Hematopoietic multipotent progenitor cell treated with erythropoietin and hydrocortisone succinate and interleukin-3 and kit ligand, for 8 days (in vitro differentiated cells): ENCODE measurements around the gene TXNRD1.
"Not testable (repeated sequence)": the region's sequence is repeated elsewhere in the genome, so short reads cannot be mapped to it uniquely, and the experiment has no call there.

Experiments
- DNase-seq: peaks from one replicate; pipeline ENCODE4 v3.0.0-alpha.2; 2015

Gene TXNRD1

DNA sequence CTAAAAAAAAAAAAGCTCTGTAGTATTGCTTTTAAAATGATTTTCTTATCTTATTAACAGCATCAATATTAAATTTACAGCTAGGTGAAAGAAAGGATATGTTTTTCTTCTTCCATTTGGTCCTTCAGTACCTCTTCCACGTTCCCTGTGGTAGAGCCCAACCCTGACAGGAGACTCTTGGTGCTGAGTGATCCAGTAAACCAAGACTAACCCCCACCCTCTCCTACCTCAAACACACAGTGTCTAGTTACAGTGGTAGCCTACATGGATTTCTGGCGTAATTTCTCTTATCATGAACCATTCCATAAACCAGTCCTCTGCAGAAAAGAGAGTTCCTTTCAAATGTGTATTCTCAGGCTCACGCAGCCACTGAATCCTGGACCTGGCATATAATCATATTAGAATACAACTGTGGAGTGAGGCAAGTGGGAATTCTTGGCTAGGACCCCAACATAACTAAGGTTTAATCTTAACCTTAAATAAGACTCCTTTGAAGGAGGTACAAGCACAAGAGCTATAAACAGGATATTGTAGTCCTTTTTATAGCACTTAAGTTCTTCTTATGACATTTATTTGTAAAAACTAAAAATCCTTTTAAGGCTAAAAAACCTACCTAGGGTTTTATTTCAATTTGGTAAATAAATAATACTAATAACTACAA lies 27.1 kb downstream of the TXNRD1 start:
- no peak for DNase-seq

GRCh38 chr12:104243551-104243950 lies 28.0 kb downstream of the TXNRD1 start:
- no peak for DNase-seq

DNA sequence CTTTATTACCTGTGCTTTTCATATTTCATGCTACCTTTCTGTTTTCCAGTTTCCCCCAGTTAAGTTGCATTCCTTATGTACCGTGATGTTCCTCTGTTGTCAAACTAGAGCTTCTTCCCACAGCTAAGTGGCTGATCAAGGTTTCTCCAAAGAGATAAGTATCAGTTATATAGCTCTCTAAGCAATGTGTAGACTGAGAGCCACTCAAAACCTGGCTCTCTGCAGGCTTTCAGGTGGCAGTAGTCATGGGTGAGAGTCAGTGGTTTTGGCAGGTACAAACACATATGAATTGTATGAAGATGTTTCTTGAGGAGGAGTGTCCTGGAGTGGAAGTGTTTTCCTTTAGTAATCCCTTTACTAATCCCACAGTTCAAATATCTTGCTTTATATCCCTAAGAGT lies 28.4 kb downstream of the TXNRD1 start:
- no peak for DNase-seq

DNA sequence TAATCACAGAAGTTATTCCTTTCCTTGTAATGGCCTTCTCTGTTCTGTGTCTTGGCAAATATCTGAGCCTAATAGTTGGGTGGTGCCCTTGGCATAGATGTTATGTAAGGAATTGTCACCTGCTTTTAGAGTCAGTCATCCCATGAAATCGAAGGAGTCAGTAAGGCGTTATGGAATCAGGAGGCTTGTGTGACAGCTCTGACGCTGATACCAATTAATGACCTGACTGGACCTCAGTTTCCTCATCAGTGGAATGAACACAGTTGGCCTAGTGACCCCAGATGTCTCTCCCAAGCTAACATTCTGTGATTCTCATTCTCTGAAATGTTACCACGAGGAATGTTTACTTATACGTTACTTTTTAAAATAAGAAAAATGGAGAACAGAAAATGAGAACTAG lies 32.1 kb downstream of the TXNRD1 start:
- no peak for DNase-seq

DNA sequence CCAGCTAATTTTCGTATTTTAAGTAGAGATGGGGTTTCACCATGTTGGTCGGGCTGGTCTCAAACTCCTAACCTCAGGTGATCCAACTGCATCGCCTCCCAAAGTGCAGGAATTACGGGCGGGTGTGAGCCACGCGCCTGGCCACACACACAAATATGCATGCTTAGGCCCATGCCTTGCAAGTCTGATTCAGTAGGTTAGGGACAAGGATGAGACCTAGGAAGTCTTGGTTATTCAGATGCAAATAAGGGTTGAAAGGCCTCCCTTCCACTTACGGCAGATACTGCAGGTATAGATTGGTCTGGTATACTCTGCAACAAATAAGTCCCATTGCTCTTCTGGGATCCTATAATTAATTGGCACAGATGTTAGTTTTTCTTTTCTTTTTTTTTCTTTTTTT lies 32.9 kb downstream of the TXNRD1 start:
- DNase-seq, result no peak

DNA sequence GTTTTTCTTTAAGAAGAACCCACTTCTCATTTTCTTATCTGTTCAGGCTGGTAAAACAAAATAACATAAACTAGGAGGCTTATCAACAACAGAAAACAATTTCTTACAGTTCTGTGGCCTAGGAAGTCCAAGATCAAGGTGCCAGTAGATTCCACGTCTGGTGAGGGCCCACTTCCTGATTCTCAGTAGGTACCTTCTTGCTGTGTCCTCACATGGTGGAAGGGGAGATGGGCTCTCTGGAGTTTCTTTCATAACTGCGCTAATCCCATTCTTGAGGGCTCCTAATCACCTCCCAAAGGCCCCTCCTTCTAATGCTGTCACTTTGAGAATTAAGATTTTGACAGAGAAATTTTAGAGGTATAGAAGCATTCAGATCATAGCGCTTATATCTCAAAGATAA lies 33.4 kb downstream of the TXNRD1 start:
- DNase-seq, result no peak

DNA sequence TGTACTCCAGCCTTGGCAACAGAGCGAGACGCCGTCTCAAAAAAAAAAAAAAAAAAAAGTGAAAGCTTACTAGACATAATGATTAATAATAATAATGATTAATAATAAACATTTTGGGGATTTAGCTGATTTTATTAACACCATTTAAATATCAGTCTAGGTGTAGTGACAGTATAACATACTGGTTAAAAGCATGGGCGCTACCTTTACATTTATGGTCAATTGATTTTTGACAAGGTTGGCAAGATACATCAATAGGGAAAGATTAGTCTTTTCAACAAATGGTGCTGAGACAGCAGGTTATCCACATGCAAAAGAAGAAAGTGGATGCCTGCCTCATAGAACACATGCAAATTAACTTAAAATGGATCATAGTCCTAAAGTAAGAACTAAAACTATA lies 34.3 kb downstream of the TXNRD1 start:
- no peak for DNase-seq

DNA sequence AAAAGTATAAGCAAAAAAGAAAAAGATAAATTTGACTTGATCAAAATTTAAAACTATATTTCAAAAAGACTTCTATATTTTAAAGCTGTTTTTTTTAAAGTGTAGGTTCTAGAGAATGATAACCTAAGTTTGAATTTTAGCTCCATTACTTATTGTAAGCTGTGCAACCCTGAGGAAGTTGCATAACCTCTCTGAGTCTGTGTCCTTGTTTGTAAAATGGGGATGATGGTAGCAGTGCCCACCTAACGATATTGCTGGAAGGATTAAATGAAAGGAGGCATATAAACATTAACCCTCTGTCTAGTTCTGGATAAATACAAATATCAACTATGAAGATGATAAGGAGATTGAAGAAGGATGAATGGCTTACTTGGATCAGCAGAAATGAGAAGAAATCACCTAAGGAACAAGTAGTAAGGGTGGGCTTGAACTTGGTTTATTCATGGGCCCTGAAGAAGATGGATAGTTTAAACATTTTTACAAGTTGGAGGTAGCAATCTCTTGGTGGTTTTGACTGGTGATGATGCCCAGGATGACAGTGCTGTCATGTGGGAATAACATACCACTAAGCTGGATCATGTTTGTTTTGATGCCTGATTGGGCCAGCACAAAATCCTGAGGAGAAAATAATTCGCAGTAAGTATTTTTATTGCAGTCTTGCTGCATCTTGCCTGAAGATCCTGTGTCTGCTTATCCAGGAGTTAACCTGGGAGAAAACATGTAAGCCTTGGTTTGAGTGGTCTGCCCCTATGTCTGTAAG lies 35.0 kb downstream of the TXNRD1 start:
- DNase-seq, result no peak

DNA sequence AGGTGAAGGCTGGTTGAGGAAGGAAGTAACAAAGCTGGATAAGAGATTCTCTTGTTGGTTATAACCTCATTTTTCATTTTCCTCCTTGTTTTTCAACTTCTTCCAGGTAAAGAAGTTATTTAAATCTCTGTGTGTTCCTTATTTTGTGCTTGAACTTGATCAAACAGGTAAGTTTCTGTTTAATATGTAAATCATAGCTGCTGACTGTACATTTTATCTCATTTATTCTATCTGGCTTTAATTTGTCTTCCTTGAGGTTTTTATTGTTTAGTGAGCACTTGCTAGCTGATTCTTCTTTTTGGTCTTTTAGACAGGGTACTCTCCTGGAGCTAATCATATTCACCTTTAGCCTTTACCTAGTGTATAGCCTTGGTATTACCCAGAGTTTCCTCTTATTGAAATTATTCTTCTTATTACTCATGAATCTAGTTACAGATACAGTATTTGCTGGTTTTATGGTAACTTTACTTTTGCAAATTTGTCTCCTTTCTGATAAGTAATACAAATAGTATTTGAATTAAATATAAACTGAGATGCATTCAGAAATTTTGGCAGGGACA lies 42.4 kb downstream of the TXNRD1 start:
- no peak for DNase-seq

DNA sequence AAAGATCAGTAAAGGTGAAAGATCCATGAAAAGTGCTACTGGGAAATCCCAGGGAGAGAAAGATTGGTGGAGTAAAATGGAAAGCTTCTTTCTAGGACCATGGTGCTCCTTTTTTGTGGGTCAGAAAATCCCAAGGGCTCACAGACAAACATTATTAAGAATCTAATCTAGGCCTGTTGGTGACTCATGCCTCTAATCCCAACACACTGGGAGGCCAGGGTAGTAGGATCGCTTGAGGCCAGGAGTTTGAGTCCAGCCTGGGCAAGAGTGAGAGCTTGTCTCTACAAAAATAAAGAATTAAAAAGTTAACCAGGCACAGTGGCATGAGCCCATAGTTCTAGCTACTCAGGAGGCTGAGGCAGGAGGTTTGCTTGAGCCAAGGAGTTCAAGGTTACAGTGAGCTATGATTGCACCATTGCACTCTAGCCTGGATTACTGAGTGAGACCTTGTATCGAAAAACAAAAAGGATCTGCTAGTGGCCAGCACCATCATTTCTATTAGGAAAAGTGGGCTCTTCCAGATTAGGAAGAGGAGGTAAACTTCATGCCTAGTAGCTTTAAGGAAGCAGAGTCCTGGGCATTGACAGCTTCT lies 43.0 kb downstream of the TXNRD1 start:
- no peak for DNase-seq

DNA sequence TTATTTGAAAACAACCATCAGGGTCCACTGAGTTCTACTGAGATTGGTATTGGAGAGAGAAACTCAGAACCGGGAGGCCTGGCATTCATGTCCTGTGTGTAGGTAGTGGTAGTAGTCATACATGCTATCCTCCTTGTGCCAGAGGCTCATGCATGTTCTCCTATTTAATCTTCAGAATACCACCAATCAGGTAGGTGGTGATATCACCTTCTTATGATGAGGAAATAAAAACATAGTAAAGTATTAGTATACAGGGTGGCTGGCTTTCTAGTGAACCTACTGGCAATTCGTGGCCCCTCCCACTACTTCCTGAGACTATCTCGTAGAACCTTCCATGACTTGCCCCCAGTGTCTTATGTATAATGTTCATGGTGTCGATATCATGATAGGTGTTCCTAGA lies 47.4 kb downstream of the TXNRD1 start:
- no peak for DNase-seq

DNA sequence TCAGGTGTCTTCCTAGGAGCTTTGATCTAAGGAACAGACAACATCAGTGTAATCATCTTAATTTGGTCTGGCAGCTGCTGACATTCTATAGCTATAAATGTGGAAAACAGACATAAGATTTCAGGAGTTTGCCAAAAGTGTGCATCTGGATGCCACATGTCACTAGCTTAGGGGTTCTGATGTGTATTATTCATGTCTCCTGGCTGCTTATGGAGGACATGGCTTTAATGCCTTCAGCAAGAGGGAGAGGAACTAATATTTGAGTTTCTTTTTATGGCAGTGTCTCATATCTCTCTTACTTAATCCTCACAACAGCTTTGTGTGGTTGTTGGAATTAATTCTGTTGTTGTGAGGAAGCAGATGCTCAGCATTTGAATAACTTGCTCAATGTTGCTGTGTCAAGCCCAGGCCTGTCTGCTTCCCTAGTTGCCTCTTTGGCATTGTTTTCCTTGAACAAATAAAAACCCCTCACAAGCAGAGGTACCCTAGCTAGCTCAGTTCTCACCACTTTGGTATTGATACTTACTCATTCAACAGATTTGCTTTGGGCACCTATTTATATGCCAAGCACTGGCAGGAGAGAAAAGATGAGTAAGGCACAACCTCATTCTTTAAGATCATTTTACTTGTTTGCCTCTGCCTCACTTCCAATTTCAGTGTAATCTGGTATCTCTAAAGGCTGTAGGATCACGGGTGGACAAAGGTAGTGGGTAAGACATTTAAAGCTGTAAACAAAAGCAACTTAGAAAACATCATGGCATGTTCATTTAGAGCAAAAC lies 48.2 kb downstream of the TXNRD1 start:
- no peak for DNase-seq

DNA sequence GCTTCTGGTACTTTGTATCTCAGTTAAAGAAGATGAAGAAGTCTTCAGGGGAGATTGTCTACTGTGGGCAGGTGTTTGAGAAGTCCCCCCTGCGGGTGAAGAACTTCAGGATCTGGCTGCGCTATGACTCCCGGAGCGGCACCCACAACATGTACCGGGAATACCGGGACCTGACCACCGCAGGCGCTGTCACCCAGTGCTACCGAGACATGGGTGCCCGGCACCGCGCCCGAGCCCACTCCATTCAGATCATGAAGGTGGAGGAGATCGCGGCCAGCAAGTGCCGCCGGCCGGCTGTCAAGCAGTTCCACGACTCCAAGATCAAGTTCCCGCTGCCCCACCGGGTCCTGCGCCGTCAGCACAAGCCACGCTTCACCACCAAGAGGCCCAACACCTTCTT lies 49.9 kb downstream of the TXNRD1 start:
- DNase-seq, result not testable (repeated sequence)

GRCh38 chr12:104272938-104273337 lies 57.4 kb downstream of the TXNRD1 start:
- peak; percentile 27 for DNase-seq

DNA sequence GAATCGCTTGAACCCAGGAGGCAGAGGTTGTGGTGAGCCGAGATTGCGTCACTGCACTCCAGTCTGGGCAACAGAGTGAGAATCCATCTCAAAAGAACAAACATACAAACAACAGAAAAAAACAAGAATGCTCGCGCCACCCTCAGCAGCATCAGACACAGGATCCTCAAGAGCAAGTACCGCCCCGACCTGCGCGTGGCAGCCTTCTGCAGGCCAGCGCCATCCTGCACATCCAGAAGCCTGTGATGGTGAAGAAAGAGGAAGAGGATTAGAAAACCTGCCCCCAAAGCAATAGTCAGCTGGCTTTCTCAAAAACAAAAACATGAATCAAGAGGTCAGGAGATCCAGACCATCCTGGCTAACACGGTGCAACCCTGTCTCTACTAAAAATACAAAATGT lies 57.9 kb downstream of the TXNRD1 start:
- DNase-seq, result no peak

DNA sequence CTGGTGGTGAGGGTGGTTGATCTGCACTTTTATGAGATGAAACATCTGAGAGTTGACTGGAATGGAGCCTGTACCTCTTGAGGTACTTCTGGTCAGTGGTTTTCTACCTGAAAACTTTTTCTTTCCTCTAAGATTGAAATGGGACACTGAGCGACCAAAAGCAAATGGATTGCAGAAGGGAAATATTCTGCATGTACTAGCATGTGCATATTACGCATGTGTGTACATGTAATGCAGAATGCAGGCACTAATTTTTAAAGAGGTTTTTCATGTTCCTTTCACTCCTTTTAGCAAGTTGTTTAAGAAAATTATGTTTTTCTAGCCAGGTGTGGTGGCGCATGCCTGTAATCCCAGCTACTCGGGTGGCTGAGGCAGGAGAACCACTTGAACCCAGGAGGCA lies 59.2 kb downstream of the TXNRD1 start:
- DNase-seq, result no peak

DNA sequence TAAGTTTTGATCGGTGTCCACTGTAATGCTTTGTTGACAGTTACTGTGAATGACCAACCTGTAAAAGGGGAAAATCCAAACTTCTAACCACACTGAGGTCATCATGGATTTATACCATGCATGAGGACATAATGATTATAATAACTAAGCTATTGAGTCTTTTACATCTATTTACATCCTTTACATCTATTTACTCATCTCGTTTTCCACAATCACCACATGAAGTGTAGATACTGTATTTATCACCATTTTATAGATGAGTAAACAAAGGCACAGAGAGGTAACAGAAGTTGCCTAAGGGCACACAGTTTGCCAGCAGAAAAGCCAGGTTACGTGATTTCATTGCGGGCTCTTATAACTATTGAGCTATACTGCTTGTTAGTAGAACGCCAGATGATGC lies 60.1 kb downstream of the TXNRD1 start:
- DNase-seq, result no peak

- no peak for DNase-seq
Observed at GRCh38 chr12:104276273-104277131, 60.9 kb downstream of the TXNRD1 start.

DNA sequence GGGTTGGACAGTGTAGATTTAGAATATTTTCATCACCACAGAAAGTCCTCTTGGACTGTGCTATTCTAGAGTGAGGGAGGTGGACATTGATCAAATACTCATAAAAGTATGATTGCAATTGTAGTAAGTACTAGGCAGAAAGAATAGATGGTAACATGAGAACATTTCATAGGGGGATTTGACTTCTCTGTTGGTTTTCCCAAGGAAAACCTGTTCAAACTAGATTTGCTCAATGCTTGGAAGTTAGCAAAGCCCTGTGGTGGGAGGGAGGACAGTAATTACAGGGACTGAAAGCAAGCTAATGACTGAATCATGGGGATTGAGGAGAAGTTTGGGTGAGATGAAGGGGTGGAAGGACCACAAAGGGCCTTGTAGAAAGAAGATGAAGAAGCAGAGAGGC lies 63.6 kb downstream of the TXNRD1 start:
- no peak for DNase-seq

GRCh38 chr12:104280111-104280510 lies 64.5 kb downstream of the TXNRD1 start:
- no peak for DNase-seq

DNA sequence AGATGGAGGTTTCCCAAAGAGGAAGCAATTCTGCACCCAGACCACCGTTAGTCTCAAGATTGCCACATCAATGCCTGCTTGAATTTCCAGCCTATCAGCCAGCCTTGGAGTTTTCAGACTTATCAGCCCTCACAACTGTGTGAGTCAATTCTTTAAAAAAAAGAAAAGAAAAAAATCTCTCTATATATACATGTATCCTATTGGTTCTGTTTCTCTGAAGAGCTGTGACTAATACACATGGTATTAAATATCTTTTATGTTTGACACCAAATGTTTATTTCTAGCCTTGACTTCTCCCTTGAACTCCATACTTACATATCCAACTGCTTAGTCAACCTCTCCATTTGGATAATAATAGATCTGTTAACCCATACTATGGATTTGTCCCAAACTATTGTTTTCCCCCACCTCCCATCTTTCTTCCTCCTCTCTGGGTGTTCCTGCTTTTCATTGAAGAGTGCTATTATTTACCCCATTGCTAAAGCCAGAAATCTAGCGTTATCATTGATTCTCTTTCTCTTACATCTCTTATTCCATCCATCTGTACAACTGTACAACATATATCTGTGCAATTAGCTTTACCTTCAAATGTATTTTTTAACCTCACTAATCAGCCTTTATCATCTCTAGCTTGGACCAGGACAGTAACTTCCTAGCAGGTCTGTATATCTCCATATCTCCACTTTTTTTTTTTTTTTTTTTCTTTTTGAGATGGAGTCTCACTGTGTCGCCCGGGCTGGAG lies 65.3 kb downstream of the TXNRD1 start:
- DNase-seq, result peak; percentile 50

GRCh38 chr12:104281636-104282035 lies 66.1 kb downstream of the TXNRD1 start:
- DNase-seq, result no peak
